Amniotic stem cell (primary cell): Measurements from ENCODE around the gene UACA.
"Not testable (repeated sequence)": the region's sequence is repeated elsewhere in the genome, so short reads cannot be mapped to it uniquely, and the experiment has no call there.

Experiments
- DNase-seq: peaks from one replicate; lab custom pipeline; 2025; lab: John Stamatoyannopoulos, UW

Gene UACA

DNA sequence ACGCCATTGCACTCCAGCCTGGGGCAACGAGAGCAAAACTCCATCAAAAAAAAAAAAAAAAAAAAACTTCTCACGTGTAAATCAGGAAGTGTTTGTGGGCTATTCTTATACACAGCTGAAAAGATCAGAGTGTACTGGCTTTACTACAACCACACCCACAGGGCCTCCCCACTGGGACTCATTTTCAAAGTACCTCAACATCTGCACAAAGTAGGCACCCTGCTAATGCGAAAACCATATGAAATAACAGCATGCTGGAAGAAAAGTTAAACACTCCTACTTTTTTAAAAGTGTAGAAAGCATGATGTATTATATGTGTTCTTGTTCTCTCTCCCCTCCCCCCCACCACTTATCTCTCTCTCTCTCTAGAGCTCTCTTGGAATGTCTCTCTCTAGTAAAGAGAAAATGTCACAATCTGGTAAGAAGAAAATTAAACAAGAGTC, 11.1 kb downstream of the UACA start:
- DNase-seq: no peak

DNA sequence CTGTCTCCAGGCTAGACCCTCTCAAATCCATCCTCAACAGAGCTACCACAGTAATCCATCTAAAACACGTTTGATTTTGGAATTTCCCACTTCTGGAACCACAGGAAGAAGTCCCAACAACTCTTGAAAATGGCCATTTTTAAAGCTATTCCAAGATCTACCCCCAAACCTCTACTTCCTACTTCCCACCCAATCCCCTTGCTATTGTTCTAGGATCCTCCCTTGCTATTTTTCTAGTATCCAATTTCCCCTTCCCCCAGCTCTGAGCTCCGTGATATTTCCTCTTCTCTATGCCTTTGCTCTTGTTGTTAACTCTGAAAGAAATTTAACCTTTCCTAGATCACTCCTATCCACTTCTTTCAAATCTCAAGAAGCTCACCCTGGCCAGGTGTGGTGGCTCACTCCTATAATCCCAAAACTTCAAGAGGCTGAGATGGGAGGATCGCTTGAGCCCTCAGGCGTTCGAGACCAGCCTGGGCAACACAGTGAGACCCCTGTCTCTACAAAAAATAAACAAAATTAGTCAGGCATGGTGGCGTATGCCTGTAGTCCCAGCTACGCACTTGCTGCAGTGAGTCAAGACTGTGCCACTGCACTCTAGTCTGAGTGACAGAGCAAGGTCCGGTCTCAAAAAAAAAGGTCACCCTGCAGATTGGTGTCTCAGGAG, 13.0 kb downstream of the UACA start:
- DNase-seq: no peak

DNA sequence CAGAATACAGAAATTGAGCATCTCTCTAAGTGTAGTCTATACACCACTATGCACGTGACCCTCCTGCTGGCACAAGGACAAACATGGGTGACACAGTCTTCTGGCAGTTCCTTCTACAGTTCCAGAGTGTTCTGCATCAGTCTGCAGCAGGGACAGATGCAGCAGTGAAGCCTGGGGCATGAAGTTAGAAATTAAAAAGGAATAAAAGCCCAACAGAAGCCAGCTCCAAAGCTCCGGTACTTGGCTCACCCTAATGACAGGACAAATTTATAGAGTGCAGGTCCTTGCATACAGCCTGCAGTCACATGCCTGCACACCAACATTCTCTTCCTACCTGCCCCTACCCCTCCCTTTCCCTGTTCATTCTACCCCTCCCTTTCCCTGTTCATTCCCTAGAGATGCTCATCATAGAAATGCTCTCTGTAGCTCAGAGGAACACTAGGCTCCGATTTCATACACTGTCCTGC, 15.0 kb downstream of the UACA start:
- DNase-seq: no peak

DNA sequence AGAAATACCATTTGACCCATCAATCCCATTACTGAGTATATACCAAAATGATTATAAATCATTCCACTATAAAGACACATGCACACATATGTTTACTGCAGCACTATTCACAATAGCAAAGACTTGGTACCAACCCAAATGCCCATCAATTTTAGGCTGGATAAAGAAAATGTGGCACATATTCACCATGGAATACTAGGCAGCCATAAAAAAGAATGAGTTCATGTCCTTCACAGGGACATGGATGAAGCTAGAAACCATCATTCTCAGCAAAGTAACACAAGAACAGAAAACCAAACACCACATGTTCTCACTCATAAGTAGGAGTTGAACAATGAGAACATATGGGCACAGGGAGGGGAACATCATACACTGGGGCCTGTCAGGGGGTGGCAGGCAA, 16.8 kb downstream of the UACA start:
- not testable (repeated sequence) for DNase-seq

DNA sequence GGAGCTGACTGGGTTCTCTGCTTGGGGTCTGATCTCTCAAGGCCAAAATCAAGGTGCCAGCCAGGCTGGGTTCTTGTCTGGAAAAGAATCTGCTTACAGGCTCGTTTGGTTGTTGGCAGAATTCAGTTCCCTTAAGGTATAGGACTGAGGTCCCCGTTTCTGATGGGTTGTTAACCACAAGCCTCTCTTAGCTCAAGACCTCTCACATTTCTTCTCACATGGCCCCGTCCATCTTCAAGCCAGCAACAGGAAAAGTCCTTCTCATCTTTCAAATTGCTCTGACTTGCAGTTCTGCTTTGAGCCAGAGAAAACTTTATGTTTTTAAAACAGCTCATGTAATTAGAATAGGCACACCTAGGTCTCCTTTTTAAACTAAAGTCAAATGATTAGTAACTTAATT, 20.4 kb downstream of the UACA start:
- DNase-seq: no peak

DNA sequence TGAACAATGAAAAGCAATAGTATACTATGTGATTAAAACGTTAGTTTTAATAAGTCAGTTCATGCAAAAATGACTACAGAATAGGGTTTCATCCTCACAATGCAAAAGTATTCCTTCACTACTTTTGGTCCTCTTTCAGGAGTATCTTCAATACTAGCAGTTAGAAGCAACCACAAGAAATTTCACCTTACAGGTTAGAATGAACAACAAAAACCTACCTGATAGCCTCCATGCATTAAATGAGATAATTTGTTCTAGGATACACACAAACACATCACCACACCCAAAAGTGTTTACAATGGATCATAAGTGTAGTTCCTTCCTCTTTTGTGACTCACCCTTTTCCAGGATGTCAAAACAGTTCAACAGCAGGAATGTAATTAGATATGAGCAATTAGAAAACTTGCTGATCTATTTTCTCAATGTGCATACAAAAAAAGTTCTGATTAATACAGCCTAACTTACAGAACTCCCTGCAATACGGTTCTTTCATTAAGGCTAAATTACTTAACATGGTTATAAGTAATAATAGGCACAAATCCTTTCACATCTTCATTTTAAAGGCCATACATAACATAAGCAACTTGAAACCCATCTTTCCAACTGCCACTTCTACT, 21.6 kb downstream of the UACA start:
- DNase-seq: no peak

DNA sequence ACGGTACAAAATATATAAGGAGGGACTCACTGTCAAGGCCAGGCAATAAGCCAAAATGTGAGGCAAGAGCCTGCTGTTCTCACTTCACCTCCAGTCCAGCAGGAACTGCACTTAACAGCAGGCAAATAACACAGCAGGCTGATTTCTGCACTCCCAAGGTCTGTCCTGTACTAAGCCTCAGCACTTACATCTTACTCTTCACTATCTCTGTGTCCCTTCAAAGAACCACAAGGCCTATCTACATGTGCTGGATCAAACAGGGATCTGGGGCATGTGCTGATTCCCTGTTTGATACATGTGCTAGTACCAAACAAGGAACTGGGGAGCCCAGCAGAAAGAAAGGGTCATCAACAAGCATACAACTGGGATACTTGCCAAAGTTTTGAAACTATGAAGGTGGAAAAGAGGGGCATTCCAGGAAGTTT, 22.2 kb downstream of the UACA start:
- DNase-seq: no peak

DNA sequence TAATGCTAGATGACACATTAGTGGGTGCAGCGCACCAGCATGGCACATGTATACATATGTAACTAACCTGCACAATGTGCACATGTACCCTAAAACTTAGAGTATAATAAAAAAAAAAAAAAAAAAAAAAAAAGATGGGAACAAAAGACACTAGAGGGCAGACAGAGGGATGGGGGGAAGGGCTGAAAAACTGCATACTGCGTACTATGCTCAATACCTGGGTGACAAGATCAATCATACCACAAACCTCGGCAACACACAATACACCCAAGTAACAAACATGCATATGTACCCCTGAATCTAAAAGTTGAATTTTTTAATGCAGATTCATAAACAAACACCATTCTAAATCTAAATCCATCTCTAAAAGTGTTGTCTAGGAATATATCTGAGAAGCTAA, 28.3 kb downstream of the UACA start:
- DNase-seq: not testable (repeated sequence)

DNA sequence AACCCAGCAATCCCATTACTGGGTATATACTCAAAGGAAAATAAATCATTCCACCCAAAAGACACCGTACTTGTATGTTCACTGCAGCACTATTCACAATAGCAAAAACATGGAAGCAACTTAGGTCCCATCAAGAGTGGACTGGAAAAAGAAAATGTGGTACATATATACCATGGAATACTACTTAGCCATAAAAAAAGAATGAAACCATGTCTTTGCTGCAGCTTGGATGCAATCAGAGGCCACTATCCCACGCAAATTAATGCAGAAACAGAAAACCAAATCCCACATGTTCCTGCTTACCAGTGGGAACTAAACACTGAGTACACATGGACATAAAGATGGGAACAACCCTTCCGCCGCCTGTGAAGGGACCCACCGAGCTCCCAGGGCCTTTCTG, 34.2 kb downstream of the UACA start:
- DNase-seq: no peak

DNA sequence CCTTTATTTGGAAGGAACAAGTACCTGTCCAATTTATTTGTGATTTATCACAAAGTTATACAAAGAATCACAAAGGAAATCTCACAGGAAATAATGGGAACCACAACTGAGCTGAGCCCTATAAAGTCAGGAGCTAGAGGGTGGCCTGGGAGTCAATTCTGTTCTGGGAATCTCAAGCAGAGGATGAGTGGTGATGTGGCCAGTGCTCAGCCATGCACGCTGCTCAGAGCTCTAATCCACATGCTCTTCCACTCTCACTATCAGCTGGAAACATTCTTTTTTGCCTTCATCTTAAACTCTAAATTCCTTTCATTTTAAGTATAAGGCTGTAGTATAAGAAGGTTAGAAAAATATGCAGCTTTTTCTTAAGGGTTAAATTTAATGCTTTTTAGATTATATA, 36.6 kb downstream of the UACA start:
- DNase-seq: no peak

DNA sequence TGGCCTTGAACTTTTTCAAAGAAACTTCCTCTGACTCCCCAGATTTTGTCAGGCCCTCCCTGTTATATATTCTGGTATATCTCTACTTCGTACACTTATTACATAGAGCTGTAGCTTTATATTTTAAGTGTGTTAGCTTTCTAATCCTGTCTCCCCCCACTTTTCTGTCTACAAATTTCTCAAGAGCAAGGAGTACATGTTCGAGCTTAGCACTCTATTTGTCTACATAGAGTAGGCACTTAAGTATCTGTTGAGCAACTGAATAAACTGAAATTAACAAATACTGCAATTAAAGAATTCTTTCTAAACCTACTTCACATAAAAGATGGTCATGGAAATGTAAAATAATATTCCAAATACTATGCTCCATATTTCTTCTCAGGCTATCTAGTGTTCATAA, 39.4 kb downstream of the UACA start:
- no peak for DNase-seq

DNA sequence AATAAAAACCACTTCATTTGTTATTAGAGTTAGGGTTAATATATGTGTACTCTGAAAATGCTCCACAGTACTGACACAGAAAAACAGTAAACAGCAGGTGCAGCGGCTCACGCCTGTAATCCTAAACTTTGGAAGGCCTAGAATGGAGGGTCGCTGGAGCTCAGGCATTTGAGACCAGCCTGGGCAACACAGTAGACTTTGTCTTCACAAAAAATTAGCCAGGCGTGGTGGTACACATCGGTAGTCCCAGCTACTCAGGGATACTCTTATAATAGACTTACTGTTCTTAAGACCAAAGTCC, 40.3 kb downstream of the UACA start:
- no peak for DNase-seq

DNA sequence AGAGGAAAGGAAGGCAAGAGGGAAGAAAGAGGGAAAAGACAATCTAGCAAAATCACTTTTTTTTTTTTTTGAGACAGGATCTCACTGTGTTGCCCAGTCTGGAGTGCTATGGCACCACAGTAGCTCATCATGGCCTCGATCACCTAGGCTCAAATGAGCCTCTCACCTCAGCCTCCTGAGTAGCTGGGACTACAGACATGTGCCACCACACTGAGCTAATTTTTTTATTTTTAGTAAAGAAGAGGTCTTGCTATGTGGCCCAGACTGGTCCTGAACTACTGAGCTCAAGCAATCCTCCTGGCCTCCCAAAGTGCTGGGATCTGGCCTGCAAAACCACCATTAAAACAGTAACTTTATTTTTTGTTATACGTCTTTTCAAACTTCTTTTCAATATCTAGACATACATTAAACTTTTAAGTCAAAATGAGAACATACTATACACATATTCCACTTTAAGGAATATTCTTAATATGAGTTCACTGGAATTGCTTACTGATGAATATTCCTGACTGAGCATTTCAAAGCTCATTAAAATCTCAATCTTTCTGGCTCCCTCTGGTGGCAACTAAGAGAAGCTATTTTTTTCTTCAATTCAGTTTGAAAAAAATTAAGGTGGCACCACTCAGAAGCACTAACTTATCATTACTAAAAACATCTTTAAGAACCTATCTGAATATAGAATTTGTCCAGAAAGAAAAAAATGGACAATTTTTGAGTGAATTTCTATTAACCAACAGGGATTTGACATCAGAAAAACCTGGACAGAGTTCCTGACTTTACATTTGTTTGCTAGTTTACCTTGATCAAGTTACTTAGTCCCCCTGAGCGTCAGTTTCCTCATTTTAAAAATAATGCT, 40.9 kb downstream of the UACA start:
- no peak for DNase-seq

DNA sequence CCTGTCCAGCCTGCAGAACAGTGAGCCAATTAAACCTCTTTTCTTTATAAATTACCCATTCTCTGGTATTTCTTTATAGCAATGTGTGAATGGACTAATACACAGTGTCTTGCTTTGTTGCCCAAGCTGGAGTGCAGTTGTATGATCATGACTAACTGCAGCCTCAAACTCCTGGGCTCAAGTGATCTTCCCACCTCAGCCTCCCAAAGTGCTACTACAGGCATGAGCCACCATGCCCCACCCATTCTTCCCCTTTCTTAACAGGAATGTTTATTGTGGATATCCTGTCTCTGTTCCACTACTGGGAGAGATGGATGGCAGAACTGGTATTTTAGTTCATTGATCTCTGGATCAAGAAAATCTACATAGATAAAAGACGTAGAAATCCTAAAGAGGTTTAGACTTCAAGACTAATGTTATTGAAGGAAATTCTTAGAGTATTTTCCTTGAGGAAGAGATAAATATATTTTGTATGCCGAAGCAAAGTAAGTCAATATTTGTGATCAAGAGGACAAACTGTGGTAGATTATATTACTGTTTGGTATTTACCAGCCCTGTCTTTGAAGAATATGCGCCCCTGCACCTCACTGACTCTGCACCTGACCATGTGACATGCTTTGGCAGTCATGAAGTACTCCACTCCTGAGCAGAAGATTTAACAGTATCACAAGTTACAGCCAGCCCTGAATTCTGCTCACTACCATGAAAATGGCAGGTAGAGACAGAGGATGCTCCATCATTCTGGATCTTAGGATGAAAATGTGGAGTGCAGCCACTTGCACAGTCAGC, 42.9 kb downstream of the UACA start:
- no peak for DNase-seq

DNA sequence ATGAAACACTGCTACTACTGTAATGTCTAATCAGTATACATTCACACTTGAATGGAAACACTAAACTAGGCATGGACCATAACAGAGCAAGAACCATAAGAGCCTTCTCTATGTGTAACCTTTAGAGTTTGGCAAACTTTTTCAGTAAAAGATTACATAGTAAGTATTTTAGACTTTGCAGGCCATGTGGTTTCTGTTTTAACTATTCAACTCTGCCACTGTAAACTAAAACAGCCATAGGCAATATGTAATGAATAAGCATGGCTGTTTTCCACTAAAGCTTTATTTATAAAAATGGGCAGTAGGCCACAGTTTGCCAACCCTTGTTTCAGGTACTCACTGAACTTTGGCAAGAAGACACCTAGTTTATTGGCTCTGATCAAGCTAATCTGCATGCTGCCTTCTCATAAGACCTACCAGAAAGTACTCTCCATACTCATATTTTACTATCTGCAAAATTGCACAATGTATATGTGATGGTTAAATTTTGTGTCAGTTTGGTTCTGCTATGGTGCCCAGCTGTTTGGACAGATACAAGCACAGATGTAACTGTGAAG, 46.0 kb downstream of the UACA start:
- no peak for DNase-seq

DNA sequence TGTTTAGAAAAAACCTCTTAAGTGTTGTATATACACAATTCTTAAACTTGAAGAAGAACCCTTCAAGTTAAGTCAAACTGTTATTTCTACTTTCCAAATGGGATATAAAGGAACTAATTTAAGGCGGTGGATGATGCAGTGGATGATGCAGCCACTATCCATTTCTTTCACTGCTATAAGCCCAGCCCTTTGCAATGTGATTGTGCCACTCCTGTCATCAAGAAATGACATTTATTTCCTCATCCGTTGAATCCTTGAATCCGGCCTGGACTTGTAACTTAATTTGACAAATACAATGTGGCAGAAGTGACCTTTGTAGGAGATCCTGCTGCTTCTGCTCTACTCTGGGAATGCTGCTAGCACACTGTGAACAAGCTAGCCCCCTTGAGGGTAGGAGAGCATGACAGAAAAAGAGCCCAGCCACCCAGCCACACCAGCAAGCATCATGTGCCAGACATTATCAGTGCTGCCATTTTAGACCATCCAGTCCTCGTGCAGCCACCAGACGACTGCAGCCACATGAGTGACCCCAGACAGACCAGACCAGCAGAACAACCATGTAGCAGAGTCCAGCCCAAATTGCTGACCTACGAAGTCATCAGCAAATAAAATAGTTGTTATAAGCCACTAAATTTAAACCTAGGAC, 47.4 kb downstream of the UACA start:
- no peak for DNase-seq

DNA sequence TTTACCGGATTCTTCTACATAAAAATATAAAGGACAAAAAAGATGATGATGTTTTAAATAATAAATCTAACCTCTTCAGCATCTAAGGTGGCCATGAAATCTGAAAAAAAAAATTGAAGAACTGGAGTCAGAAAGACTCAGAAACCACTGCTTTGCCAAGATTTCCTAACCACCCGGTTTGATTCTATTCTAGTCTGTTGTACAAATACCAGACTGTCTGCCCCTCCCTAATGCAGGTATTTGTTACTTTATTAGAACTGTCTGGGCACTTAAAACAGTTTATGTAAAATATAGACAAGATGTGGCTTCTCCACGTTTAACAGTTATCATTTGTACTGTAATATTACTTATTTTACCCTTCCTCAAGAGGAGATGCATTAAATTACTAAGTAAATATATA, 48.8 kb downstream of the UACA start:
- DNase-seq: no peak

DNA sequence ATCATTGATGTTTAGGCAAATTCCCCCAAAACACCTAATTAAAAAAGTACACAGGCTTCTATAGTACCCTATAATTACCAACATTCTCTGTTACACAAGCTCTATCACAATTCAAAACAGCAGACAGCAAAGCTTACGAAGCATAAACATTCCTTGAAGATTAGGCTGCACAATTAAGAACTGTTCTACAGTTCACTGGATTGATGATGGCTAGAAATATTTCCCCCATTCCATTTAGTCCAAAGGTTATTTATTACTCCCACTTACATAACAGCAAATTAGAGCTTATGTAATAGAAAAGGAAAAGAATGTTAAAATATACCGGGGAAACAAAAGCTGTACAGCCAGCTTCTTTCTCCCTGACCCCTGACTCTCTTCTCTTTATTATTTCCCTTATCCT, 49.3 kb downstream of the UACA start:
- no peak for DNase-seq

DNA sequence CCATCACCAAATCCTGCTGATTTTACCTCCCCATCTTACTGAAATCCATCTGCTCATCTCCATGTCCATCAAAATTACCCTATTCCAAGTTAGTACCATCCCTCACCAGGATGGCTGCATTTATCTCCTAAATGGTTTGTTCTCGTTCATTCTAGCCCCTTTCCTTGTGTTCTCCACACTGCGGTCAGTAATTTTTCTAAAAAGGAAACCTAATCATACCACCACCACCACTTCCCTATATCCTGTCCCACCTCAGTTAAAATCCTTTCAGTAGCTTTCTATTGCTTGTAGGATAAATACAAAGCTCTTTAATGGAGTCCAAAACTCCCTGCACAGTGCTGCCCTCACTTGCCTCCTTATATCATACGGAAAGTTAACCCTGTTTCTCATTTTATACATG, 51.1 kb downstream of the UACA start:
- DNase-seq: no peak

DNA sequence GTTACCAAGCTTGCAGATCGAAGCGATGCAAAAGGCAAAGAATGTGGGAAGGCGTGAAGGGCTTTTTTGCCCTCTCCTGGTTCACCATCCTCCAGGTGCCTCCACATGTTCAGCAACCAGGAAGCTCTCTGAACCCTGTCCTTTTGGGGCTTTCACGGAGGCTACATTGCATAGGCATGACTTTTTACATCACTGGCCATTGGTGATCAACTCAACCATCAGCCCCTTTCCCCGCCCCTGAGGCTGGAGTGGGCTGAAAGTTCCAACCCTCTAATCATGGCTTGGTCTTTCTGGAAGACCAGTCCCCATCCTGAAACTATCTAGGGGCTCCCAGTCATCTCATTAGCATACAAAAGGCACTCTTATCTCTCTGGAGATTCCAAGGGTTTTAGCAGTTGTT, 52.6 kb downstream of the UACA start:
- no peak for DNase-seq

DNA sequence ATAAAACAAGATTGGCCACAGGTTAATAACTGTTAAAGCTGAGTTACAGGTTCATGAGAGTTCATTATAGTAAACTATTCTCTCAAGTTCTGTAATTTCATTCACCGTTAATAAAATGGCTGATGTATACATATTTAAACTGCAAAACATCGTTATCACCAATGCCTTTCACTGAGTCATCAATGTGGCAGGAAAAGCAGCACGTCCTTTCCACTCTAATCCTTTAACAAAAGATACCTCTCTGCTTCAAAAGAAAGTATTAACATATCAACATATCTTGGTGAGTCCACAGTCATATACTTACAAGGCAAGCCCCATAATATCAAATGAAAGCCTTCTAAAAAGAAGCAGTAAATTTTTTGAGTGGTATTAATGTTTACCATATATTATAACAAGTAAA, 54.5 kb downstream of the UACA start:
- DNase-seq: no peak
